Body of pancreas (tissue), 4 donors: Measurements from ENCODE around the gene ATXN1.

Experiments
- CTCF ChIP-seq, 7 experiments: fragments of 450-650 bp in 4 of 7; fragments of 200-600 bp in 3 of 7; sonication (generic) in 3 of 7; IDR thresholded peaks; one replicate each; pipeline ENCODE4 v1.5.1; 2016 to 2019; ENCODE audit warnings: antibody characterized with exemption in 7 of 7
- POLR2A ChIP-seq, 3 donors: fragments of 450-650 bp; IDR thresholded peaks; one replicate each; pipeline ENCODE4 v1.6.1; 2016; ENCODE audit warnings: antibody characterized with exemption in 3 of 3, mild to moderate bottlenecking in 2 of 3

GRCh38 chr6:16773362-16773761, 12.1 kb upstream of the ATXN1 start:
- no peak for TF ChIP-seq POLR2A (IDR thresholded peaks at IDR 0.05)
- TF ChIP-seq CTCF (IDR thresholded peaks at IDR 0.05) = no peak
